ENCODE data around the gene TTPAL. TPM values are rescaled to one million over a fixed set of nuclear protein-coding genes. Genes with fewer than 3 reads are reported as not detected.

TTPAL gene
- total RNA-seq, 4 donors from 2014 or later, result 7.9 to 13.0 (median 11.6) TPM

- H3K4me1 ChIP-seq, result peaks cover 3 to 88% (median 46%) of the 10 kb centered on the region in 3 donors
- peak overlapping the region in 3 of 4 donors; percentile 15 to 37 (median 34) for H3K27ac ChIP-seq
- intact Hi-C loops (cut with DNase I), result no loop called here
- H3K27me3 ChIP-seq, result no peaks in the 10 kb centered on the region
- peaks cover 0 to 33% (median 0%) of the 10 kb centered on the region in 3 donors for H3K36me3 ChIP-seq
- WGBS, 2 donors, result 51 to 76% methylated on average over 3 of the region's 3 CpGs
- TF ChIP-seq POLR2A (IDR thresholded peaks at IDR 0.05), result no peak
- no peak for TF ChIP-seq CTCF (IDR thresholded peaks at IDR 0.05)
- no peaks in the 10 kb centered on the region for H3K9me3 ChIP-seq
- no peak for DNase-seq
- H3K4me3 ChIP-seq, result no peak overlapping the region
Observed at GRCh38 chr20:44517454-44517853, 41.8 kb downstream of the TTPAL start.

GRCh38 chr20:44518248-44518647 is 42.6 kb downstream of the TTPAL start:
- intact Hi-C loops (cut with DNase I), result no loop called here
- Histone ChIP-seq H3K27ac (peak overlapping the region in 2 of 4 donors; percentile 34 to 37), H3K4me3 (no peak overlapping the region), H3K4me1 (peaks cover 3 to 87% (median 46%) of the 10 kb centered on the region in 3 donors), H3K27me3 (no peaks in the 10 kb centered on the region), H3K36me3 (peaks cover 0 to 25% (median 0%) of the 10 kb centered on the region in 3 donors), H3K9me3 (no peaks in the 10 kb centered on the region)
- 51 to 52% methylated on average over 3 of the region's 3 CpGs for WGBS, 2 donors
- DNase-seq, result no peak
- TF ChIP-seq POLR2A (IDR thresholded peaks at IDR 0.05), result no peak
- no peak for TF ChIP-seq CTCF (IDR thresholded peaks at IDR 0.05)

GRCh38 chr20:44520881-44521280 is 45.2 kb downstream of the TTPAL start:
- Histone ChIP-seq H3K27me3 (no peaks in the 10 kb centered on the region), H3K27ac (peak overlapping the region; percentile 97 to 100 (median 98)), H3K9me3 (no peaks in the 10 kb centered on the region), H3K4me3 (peak overlapping the region; percentile 81 to 100 (median 91)), H3K36me3 (peaks cover 0 to 11% (median 0%) of the 10 kb centered on the region in 3 donors), H3K4me1 (peaks cover 3 to 62% (median 39%) of the 10 kb centered on the region in 3 donors)
- TF ChIP-seq CTCF (IDR thresholded peaks at IDR 0.05) (no peak), POLR2A (IDR thresholded peaks at IDR 0.05) (no peak)
- 47 to 71% methylated on average over 3 of the region's 3 CpGs for WGBS, 2 donors
- intact Hi-C loops (cut with DNase I), result no loop called here
- DNase-seq, result no peak

GRCh38 chr20:44521484-44522481 is 46.1 kb downstream of the TTPAL start, which contains the start of gene SERINC3:
SERINC3 (minus strand) TSS chr20:44522070; CDS start chr20:44521951, 119 bp downstream.
- TF ChIP-seq POLR2A (IDR thresholded peaks at IDR 0.05) (peak in 3 of 4 donors; percentile 65 to 96 (median 71)), CTCF (IDR thresholded peaks at IDR 0.05) (peak in 1 of 6 experiments; percentile 21)
- Histone ChIP-seq H3K36me3 (peaks cover 0 to 7% (median 0%) of the 10 kb centered on the region in 3 donors), H3K4me3 (peak within 1 kb of the TSS; percentile 81 to 100 (median 91)), H3K27me3 (no peaks in the 10 kb centered on the region), H3K27ac (peak within 1 kb of the TSS; percentile 97 to 100 (median 98)), H3K4me1 (peaks cover 3 to 57% (median 30%) of the 10 kb centered on the region in 3 donors), H3K9me3 (no peaks in the 10 kb centered on the region)
- intact Hi-C loops (cut with DNase I), result no loop called here
- peak; percentile 78 for DNase-seq
- WGBS, 2 donors, result 1 to 2% methylated on average over 10 to 15 of the region's 49 CpGs

- Histone ChIP-seq H3K9me3 (no peaks in the 10 kb centered on the region), H3K4me1 (peaks cover 3 to 46% (median 25%) of the 10 kb centered on the region in 3 donors), H3K27ac (peak overlapping the region in 3 of 4 donors; percentile 97 to 100 (median 98)), H3K27me3 (no peaks in the 10 kb centered on the region), H3K36me3 (no peaks in the 10 kb centered on the region), H3K4me3 (no peak overlapping the region)
- no peak for TF ChIP-seq CTCF (IDR thresholded peaks at IDR 0.05)
- WGBS, 2 donors, result 78 to 88% methylated on average over 1 of the region's 1 CpG
- no peak for DNase-seq
- intact Hi-C loops (cut with DNase I), result no loop called here
Observed at GRCh38 chr20:44522841-44523240, 47.2 kb downstream of the TTPAL start.

Measured in esophagus squamous epithelium (tissue), 5 donors.